GM18520 (cell line): ENCODE data around the gene VWCE.

Source experiments
- ATAC-seq: cut with Tn5 transposase; IDR thresholded peaks from one replicate; pipeline ENCODE4 v1.9.1; 2021; ENCODE audit not compliant: unreplicated experiment

The VWCE gene

GRCh38 chr11:61328351-61328750, 33.2 kb upstream of the VWCE start:
- no peak for ATAC-seq

GRCh38 chr11:61327669-61328071, 32.6 kb upstream of the VWCE start:
- ATAC-seq, result no peak

- no peak for ATAC-seq
Observed at GRCh38 chr11:61325649-61326414, 30.7 kb upstream of the VWCE start.

DNA sequence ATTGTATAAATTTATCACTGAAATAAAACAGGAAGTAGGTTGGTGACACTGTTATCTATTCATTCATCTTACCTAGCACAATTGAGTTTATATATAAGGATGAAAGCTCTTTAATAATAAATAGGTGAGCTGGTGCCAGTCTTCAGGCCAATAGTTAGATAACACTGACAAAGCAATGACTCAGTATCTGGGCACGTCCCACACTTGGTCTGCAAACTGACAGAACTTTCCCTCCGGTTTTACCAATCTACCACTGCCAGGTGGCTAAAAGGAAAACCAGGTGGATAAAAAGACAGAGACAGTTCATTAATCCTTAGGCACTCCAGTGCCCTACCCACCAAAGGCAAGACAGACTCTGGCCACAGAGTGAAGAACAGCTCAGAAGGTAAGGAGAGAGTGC, 20.1 kb upstream of the VWCE start:
- ATAC-seq, result no peak

DNA sequence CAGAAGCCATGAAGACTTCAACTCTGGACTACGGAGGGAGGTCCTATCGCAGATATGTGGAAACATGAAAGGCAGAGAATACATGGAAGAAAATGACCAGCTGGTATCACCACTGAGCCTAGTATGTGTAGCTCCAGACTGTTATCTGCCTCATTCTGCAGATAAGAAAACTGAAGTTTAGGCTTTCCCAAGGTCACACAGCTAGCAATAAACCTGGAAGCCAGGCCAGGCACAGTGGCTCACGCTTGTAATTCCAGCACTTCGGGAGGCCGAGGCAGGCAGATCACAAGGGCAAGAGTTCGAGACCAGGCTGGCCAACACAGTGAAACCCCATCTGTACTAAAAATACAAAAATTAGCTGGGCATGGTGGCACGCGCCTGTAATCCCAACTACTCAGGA, 15.6 kb upstream of the VWCE start:
- no peak for ATAC-seq

DNA sequence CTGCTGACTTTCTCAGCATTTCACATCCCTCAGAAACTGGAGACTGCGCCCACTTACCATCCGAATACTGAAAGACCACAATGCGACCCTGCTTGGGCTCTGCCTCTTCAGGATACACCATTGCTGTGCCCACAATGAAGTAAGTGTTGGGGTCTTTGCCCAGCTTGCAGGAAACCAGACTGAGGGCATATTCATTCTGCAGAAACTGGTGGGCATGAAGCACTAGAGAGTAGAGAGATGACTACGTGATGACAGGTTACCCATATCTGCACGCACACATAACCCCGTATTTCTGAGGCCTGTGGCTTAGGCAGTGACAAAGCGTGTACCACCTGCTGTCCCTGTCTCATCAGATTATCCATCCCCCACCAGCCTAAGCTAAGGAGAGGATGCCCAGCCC, 14.6 kb upstream of the VWCE start:
- no peak for ATAC-seq

- no peak for ATAC-seq
Observed at GRCh38 chr11:61309141-61309540, 14.0 kb upstream of the VWCE start.

GRCh38 chr11:61307354-61307753, 12.2 kb upstream of the VWCE start:
- ATAC-seq, result no peak

GRCh38 chr11:61306221-61306620, 11.1 kb upstream of the VWCE start:
- no peak for ATAC-seq

DNA sequence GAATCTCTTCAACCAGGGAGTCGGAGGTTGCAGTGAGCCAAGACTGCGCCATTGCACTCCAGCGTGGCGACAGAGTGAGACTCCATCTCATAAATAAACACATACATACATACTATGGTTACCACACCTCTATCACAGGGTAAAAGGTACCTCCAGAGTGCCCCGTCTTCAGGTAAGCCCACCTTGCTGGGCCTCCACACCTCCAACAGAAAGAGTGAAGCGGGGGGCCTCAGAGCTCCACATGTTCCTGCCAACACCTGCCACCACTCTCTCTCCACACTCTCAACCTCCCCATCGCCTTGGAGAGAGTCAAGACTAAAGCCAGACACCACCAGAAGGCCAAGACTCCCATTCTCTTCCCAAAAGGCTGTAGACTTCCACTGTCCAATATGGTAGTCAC, 10.3 kb upstream of the VWCE start:
- ATAC-seq, result no peak

DNA sequence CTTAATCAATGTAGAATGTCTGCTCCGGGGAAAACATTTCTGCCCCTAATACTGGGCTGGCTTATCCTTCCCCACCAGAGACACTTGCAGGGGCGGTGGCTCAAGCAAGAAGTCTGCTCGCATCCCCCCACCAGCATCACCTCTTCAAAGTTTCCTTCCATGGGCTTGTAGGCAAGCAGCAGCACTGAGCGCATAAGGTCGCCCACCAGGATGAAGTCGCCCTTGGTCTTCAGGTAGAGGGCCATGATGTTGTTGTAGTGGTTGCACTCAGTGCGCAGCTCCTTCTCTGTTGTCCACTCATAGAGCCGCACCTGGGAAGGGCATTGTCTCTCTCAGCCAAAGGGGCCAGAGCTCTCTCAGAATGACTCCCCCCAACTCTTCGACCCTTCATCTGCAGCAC, 8.6 kb upstream of the VWCE start:
- no peak for ATAC-seq

DNA sequence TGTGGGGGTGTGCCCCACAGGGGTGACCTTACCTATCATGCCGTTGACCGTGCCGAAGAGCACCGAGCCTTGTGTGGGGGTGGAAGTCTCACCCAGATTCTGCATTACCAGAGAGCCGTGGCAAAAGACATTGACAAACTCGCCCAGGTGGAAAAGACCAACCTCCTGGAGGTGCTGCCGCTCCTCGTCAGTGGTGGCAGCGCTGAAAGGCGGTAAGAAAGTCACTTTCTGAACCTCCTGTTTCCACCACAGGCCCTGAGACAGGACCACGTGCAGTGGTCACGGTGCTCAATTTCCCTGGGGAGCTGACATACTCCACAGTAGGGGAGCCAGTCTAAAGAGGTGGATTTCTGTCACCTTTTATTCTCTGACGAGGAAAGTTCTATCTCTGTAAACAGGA, 7.4 kb upstream of the VWCE start:
- no peak for ATAC-seq

GRCh38 chr11:61298663-61299244, 3.6 kb upstream of the VWCE start:
- no peak for ATAC-seq

- no peak for ATAC-seq
Observed at GRCh38 chr11:61297746-61298145, 2.6 kb upstream of the VWCE start.

- ATAC-seq, result no peak
Observed at GRCh38 chr11:61297341-61297740, 2.2 kb upstream of the VWCE start.

DNA sequence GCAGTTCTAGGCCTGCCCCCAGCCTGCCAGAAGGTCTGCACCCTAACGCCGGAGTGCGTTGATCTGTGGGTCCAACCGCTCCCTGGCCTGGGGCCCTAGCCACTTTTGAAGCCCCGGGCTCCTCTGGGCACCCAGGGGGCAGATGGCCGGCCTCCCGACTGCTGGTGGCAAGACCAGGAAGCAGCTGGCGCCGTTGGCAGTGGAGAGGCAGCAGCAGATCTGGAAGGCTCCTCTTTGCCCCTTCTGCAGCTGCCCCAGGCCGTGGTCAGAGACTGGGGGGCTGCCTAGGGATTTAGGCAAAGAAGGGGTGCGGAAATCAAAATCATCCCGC, 445 bp upstream of the VWCE start:
- no peak for ATAC-seq

DNA sequence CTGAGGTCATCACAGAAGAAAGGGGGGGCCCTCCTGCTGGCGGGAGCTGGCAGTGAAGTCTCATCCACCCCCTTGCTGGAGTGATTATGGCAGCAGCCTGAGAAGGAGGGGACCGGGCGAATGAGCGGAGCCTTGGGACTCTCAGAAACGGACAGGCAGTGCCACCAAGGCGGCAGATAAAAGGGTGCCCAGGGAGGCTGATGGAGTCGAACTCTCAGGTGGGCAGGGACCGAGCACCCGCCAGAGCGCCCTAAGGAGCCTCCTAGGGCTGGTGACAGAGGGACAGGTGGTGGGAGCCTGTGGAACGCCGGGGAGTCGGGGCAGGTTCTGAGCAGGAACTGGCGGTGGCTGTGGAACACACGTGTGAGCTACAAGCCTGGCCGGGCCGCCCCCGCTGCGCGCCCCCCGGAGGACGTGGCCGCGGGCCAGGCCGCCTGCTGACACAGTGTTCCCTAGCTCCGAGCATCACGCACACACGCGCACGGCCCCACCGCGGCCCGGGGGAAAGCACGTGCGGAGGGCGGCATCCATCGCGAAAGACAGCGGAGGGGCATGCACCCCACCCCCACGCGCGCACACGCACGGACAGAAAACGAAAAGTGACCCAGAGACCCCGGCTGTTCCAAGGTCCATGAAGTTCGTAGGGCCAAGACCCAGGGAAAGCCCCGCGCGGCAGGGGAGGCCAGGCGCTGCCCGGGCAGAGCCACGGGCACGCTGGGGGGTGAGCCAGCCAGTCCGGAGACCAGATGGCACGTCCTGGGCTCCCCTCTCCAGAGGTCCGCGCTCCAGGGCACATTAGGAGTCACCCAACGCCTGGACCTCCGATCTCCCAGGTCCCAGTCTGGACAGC, 1.0 kb downstream of the VWCE start:
- ATAC-seq, result no peak

GRCh38 chr11:61292356-61292755, 2.8 kb downstream of the VWCE start:
- no peak for ATAC-seq

GRCh38 chr11:61290905-61291690, 4.0 kb downstream of the VWCE start:
- ATAC-seq, result no peak

- no peak for ATAC-seq
Observed at GRCh38 chr11:61287338-61287977, 7.7 kb downstream of the VWCE start.

DNA sequence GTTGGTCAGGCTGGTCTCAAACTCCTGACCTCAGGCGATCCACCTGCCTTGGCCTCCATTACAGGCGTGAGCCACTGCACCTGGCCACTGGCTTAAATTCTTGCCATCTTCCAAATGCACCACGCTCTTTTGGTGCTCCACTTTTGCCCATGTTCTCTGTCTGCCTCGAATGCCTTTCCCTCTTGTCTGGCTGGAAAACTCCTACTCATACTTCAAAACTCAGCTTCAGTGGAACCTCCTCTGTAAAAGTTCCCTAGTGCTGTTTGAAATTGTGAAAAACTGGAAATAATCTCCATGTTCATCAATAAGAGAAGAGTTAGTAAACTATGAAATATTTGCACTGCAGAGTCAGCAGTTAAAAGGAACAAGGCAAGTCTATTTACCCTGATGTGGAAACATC, 11.5 kb downstream of the VWCE start:
- ATAC-seq, result no peak
